ENCODE results near the gene ARHGEF28. TPM values are rescaled to one million over a fixed set of nuclear protein-coding genes. Genes with fewer than 3 reads are reported as not detected.

The ARHGEF28 gene
- polyA plus RNA-seq, 3 donors: 50.6 to 53.2 (median 51.1) TPM

GRCh38 chr5:73892218-73892617 lies 266.2 kb downstream of the ARHGEF28 start:
- no peak for DNase-seq (ENCODE audit: low read depth in 3 of 3, low spot score in 2 of 3)

GRCh38 chr5:73892806-73893205 lies 266.8 kb downstream of the ARHGEF28 start:
- DNase-seq (ENCODE audit: low read depth in 3 of 3, low spot score in 2 of 3): no peak

- no peak for DNase-seq (ENCODE audit: low read depth in 3 of 3, low spot score in 2 of 3)
Observed at GRCh38 chr5:73893813-73894212, 267.8 kb downstream of the ARHGEF28 start.

- no peak for DNase-seq (ENCODE audit: low read depth in 3 of 3, low spot score in 2 of 3)
Observed at GRCh38 chr5:73894860-73895259, 268.9 kb downstream of the ARHGEF28 start.

DNA sequence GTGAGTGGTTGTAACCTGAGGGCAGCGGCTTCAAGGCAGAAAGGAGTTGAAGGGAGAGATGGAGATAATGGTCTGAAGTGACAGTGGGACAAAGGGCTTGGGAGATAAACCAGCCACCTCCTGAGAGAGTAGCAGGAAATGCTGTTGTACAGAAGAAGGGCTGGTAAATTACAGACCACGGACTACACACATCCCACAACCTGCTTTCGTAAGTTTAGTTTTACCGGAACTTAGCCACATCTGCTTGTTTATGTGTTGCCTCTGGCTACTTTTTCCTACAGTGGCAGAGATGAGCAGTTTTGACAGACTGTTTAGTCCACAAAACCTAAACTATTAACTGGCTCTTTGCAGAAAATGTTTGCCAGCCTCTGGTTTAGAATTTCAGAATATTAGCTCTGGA lies 269.5 kb downstream of the ARHGEF28 start:
- no peak for DNase-seq (ENCODE audit: low read depth in 3 of 3, low spot score in 2 of 3)

- DNase-seq (ENCODE audit: low read depth in 3 of 3, low spot score in 2 of 3): no peak
Observed at GRCh38 chr5:73896097-73896496, 270.1 kb downstream of the ARHGEF28 start.

DNA sequence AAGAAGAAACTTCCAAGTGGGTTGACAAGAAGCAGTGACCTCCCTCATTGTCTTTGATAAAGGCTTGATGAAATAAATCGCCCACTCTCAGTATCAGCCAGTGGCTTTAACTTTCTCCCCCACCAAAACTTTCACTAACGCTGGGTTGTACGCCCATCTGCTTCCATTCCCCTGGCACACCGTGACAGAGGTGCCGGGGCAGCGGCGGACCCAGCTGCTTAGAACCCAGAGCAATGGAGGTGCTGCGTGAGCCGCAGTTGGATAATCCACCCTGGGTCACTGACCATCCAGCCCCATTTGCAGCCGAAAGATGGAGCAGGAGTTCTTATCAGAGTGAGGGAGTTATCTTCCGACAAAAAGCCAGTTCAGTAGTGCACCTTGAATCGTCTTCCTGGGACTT lies 270.7 kb downstream of the ARHGEF28 start:
- no peak for DNase-seq (ENCODE audit: low read depth in 3 of 3, low spot score in 2 of 3)

GRCh38 chr5:73897893-73898292 lies 271.9 kb downstream of the ARHGEF28 start:
- no peak for DNase-seq (ENCODE audit: low read depth in 3 of 3, low spot score in 2 of 3)

DNA sequence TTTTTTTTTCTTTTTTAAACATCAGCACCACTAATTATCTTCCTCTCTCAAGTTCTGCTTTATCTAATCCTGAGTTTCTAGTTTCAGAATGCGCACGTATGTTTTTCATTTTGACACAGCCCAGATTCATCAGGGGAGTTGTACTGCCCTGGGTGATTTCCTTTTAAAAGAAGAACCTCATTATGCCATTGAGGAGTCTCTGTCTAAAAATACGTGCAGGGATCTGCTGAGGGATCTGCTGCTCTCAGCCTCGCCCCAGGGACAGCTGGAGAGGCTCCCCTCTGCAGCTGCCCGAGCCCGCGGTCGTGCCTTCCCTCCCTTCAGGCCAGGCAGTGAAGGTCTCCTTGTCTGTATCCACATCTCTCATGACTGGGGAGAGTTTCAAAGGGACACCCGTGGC lies 273.1 kb downstream of the ARHGEF28 start:
- no peak for DNase-seq (ENCODE audit: low read depth in 3 of 3, low spot score in 2 of 3)

DNA sequence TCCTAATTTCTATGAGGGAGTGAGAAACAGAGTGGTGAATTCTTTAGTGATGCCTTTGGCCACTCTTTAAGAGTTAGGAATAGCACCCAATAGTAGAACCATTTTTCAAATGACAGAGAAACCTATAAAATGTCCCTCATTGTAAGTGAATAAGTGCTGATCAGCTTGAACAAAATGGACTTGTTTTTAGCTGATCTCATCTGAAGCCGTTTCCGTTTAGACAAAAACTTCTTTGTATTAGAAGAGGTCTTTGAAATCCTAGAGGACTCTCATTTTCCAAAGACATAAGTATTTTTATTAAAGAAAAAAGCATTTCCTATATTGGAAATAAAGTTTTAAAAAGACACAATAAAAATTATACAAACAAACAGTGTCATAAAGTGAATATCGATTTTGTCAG lies 273.9 kb downstream of the ARHGEF28 start:
- no peak for DNase-seq (ENCODE audit: low read depth in 3 of 3, low spot score in 2 of 3)

DNA sequence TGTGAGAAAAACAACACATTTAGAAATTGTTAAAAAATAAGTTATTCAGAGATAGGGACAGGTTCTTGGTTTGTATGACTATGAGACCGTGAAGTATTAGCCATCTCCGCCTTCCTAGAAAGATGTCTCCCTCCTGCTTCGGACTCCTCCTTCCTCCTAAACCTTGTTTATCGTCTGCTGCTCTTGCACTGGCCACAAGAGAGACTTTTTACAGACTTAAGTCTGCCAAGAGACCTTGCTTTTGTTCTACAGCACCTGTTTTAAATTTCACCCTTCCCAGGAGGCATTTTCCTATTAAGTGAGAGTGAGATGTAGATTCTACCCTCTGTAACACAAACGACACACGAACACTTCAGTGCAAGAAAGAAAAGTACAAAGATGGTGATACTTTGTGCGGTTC lies 274.6 kb downstream of the ARHGEF28 start:
- no peak for DNase-seq (ENCODE audit: low read depth in 3 of 3, low spot score in 2 of 3)

DNA sequence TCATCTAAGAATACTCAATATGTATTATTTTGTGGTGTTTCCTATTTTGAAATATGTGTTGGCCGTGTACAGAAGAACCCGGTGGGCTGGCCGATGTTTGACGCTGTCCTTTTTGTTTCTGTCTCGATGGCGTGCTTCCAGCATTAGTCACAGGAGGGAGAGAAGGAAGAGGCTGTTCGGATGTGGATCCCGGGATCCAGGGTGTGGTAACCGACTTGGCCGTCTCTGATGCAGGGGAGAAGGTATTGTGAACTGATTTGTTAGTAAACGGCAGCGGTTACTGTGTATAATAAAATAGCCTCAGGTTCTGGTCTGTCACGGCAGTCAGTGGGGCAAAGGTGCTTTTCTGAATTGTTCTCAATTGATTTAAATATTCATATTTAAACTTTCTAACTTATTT lies 275.0 kb downstream of the ARHGEF28 start:
- no peak for DNase-seq (ENCODE audit: low read depth in 3 of 3, low spot score in 2 of 3)

GRCh38 chr5:73901455-73901854 lies 275.5 kb downstream of the ARHGEF28 start:
- DNase-seq (ENCODE audit: low read depth in 3 of 3, low spot score in 2 of 3): no peak

DNA sequence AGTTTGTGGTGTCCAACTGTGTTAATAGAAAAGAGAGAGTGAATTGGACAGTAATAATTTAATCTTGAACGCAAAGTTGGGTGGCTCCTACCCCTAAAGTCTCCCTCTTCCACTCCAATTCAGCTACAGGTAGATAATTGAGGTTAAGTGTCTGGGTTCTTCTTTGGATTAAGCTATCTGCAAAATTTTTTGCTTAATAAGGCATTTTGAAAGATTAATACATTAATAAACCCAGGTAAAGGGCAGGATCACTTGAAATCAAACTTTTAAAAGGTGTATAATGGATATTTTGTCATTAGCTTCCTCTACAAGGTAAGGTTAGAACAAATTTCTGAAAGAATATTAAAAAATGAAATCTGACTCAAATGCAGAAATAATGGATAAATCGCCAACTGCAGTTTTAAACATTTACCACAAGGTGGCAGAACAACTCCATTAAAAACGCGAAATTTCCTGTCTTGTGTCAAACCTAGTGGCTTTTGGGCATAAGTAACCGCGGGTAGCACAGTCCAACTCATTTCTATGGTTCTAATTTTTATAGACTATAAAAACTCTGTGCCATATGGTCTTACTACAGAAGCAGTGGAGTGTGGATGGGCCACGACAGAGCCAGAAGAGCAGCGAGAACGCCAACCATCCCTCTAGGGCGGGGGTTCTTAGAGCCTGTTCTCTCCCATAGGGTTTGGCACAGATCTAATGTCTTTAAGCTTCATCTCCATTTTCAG lies 276.5 kb downstream of the ARHGEF28 start:
- peak in 1 of 3 donors; percentile 49 for DNase-seq (ENCODE audit: low read depth in 3 of 3, low spot score in 2 of 3)

GRCh38 chr5:73903169-73903568 lies 277.2 kb downstream of the ARHGEF28 start:
- no peak for DNase-seq (ENCODE audit: low read depth in 3 of 3, low spot score in 2 of 3)

- DNase-seq (ENCODE audit: low read depth in 3 of 3, low spot score in 2 of 3): no peak
Observed at GRCh38 chr5:73906277-73906676, 280.3 kb downstream of the ARHGEF28 start.

- no peak for DNase-seq (ENCODE audit: low read depth in 3 of 3, low spot score in 2 of 3)
Observed at GRCh38 chr5:73907164-73907563, 281.2 kb downstream of the ARHGEF28 start.

DNA sequence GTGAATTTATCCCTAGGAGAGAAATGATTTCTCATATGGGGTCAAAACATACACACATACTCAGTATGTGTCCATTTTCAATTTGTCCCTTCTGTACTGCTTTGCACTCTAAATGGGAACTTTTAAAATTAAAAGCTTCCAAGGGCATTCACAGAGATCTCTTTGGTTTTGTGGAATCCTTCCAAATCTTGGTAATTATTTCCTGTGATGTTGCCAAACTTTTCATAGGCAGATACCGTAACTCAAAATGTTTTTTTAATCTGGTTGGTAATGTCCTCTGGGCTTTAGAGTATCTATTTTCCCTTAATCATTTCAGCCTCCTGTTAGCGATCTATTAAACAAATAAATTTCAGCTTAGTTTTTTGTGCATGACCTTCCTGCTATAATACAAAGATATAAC lies 282.4 kb downstream of the ARHGEF28 start:
- DNase-seq (ENCODE audit: low read depth in 3 of 3, low spot score in 2 of 3): no peak

DNA sequence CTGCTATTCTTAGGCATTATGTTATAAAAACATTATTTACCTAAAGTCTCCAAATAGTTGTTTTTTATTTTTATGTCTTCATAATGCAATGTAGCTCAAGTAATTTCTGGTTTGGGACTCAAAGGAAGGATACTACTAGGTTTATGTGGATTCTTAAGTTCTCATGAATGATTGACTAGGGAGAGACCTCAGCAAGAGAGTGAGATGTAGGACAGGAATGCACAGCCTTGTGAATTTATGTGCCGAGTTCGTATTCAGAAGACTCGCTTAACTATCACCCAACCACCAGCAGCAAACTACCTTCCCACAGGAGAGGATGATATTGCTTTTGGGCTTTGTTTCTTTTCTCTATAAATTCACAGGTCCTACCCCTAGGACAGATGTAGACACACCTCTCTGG lies 282.9 kb downstream of the ARHGEF28 start:
- DNase-seq (ENCODE audit: low read depth in 3 of 3, low spot score in 2 of 3): no peak

DNA sequence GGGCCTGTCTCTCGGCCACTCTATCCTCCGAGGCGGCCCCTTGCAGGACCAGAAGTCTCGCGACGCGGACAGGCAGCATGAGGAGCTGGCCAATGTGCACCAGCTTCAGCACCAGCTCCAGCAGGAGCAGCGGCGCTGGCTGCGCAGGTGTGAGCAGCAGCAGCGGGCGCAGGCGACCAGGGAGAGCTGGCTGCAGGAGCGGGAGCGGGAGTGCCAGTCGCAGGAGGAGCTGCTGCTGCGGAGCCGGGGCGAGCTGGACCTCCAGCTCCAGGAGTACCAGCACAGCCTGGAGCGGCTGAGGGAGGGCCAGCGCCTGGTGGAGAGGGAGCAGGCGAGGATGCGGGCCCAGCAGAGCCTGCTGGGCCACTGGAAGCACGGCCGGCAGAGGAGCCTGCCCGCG lies 283.5 kb downstream of the ARHGEF28 start:
- no peak for DNase-seq (ENCODE audit: low read depth in 3 of 3, low spot score in 2 of 3)

DNA sequence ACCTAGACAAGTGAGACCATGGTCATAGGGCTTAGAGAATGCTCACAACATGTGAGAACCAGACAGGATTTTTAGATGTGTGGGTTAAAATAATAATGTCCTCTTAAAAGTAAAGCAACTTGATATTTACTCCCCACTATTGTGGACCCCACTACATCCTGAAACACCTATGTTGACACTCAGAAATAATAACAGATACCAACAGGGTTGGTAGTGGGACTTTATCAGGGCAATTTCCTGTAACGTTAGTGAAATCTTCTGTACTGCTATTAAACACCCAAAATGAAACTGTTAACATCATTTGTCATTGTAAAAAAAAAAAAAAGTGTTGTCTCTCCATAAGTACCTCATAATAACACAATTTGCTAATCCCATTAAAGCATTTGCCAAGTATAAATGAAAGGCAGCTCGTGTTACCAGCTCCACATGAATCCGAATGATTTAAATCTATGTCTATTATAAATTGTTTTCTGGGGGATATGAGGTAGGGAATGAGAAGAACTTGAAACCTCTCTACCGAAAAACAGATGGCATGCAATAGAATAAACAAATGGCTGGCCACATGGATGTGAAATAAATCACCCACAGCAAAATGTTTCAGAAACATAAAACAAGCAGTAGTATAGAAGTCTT lies 285.9 kb downstream of the ARHGEF28 start:
- no peak for DNase-seq (ENCODE audit: low read depth in 3 of 3, low spot score in 2 of 3)

DNA sequence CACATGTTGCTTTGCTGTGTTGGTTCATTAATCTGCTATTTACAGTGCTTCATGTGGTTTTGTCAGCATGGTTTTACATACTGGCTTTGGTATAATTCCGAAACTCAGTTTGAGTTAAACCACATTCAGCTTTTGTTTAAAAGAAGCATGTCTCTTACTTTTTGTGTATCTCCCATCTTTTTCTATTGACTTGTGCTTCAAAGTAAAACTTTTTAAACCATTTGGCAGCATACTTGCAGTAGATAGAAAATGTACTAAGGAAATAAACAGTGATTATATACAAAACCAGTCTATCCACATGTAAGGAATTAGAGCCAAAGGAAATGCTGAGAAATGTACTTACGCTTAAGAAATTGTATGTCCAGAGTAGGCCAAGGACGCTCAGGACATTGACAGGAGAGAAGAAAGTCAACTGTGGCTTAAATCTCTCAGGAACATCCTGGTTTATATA lies 286.9 kb downstream of the ARHGEF28 start:
- no peak for DNase-seq (ENCODE audit: low read depth in 3 of 3, low spot score in 2 of 3)
